A549 (cell line): ENCODE data around the gene ATP11A.

Experiments
- RCOR1 ChIP-seq: fragments of 150-350 bp; IDR thresholded peaks from 2 replicates; pipeline ENCODE4 v1.6.1; 2014; ENCODE audit warnings: antibody characterized with exemption, low read length, low read depth
- RFX5 ChIP-seq: fragments of 450-650 bp; IDR thresholded peaks from 2 replicates; pipeline ENCODE4 v1.7.1; 2014; ENCODE audit warnings: antibody characterized with exemption, mild to moderate bottlenecking, moderate library complexity
- TP53 ChIP-seq: fragments of 250-450 bp; sonication (Bioruptor Pico); IDR thresholded peaks from 2 replicates; pipeline ENCODE4 v1.5.0; 2021; ENCODE audit warnings: mild to moderate bottlenecking, moderate library complexity
- ZC3H11A ChIP-seq: fragments of 450-650 bp; IDR thresholded peaks from 2 replicates; pipeline ENCODE4 v1.6.1; 2014; ENCODE audit warnings: antibody characterized with exemption, mild to moderate bottlenecking
- TF ChIP-seq, protein P1 (sequence below): fragments of >200 bp; sonication (Bioruptor Twin); formaldehyde crosslinking; IDR thresholded peaks from 3 replicates; pipeline ENCODE4 v1.5.1; 2016
- TF ChIP-seq, protein P2 (sequence below): fragments of >200 bp; sonication (Bioruptor Twin); formaldehyde crosslinking; IDR thresholded peaks from 2 replicates; pipeline ENCODE4 v1.6.1; 2016
- TF ChIP-seq, protein P3 (sequence below): fragments of 200-600 bp; sonication (generic); IDR thresholded peaks from 2 replicates; pipeline ENCODE4 v1.6.1; 2016; ENCODE audit warnings: antibody characterized with exemption, mild to moderate bottlenecking, moderate library complexity

DNA sequence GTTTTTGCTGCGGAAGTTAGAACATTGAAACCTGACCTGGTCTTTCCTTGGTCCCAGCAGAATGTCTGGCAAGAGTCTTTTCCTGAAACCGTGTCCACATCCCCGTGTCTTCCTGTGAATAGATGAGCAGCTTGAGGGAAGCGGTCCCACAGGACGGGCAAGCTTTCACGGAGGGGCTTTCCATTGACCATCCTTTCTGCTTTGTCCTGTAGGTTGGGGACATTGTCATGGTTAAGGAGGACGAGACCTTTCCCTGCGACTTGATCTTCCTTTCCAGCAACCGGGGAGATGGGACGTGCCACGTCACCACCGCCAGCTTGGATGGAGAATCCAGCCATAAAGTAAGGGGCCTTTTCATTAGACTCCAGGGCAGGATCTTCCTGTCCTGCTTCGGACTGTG lies 126.0 kb downstream of the ATP11A start:
- TF ChIP-seq TP53 (CRISPR knock-in tag) (no peak), RFX5 (no peak), RCOR1 (no peak), ZC3H11A (no peak)
- TF ChIP-seq, protein P1, sequence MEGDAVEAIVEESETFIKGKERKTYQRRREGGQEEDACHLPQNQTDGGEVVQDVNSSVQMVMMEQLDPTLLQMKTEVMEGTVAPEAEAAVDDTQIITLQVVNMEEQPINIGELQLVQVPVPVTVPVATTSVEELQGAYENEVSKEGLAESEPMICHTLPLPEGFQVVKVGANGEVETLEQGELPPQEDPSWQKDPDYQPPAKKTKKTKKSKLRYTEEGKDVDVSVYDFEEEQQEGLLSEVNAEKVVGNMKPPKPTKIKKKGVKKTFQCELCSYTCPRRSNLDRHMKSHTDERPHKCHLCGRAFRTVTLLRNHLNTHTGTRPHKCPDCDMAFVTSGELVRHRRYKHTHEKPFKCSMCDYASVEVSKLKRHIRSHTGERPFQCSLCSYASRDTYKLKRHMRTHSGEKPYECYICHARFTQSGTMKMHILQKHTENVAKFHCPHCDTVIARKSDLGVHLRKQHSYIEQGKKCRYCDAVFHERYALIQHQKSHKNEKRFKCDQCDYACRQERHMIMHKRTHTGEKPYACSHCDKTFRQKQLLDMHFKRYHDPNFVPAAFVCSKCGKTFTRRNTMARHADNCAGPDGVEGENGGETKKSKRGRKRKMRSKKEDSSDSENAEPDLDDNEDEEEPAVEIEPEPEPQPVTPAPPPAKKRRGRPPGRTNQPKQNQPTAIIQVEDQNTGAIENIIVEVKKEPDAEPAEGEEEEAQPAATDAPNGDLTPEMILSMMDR: no peak
- TF ChIP-seq, protein P2, sequence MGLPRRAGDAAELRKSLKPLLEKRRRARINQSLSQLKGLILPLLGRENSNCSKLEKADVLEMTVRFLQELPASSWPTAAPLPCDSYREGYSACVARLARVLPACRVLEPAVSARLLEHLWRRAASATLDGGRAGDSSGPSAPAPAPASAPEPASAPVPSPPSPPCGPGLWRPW: no peak
- TF ChIP-seq, protein P3, sequence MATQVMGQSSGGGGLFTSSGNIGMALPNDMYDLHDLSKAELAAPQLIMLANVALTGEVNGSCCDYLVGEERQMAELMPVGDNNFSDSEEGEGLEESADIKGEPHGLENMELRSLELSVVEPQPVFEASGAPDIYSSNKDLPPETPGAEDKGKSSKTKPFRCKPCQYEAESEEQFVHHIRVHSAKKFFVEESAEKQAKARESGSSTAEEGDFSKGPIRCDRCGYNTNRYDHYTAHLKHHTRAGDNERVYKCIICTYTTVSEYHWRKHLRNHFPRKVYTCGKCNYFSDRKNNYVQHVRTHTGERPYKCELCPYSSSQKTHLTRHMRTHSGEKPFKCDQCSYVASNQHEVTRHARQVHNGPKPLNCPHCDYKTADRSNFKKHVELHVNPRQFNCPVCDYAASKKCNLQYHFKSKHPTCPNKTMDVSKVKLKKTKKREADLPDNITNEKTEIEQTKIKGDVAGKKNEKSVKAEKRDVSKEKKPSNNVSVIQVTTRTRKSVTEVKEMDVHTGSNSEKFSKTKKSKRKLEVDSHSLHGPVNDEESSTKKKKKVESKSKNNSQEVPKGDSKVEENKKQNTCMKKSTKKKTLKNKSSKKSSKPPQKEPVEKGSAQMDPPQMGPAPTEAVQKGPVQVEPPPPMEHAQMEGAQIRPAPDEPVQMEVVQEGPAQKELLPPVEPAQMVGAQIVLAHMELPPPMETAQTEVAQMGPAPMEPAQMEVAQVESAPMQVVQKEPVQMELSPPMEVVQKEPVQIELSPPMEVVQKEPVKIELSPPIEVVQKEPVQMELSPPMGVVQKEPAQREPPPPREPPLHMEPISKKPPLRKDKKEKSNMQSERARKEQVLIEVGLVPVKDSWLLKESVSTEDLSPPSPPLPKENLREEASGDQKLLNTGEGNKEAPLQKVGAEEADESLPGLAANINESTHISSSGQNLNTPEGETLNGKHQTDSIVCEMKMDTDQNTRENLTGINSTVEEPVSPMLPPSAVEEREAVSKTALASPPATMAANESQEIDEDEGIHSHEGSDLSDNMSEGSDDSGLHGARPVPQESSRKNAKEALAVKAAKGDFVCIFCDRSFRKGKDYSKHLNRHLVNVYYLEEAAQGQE: no peak
